Uterus (tissue), 4 donors: ENCODE results near the gene TSPAN18. TPM values are rescaled to one million over a fixed set of nuclear protein-coding genes. Genes with fewer than 3 reads are reported as not detected.

Experiments
- DNase-seq, 2 donors: peaks; one replicate each; pipeline ENCODE4 v3.0.0-alpha.2; 2019 to 2020
- H3K27ac ChIP-seq, 2 donors: fragments of 200-600 bp; sonication (generic); 1 replicate in 1 of 2; 2 replicates in 1 of 2; pipeline ENCODE4 v1.5.1; 2016 to 2018
- H3K27me3 ChIP-seq, 2 donors: fragments of 200-600 bp; sonication (generic); one replicate each; pipeline ENCODE4 v1.5.1; 2018 to 2019; ENCODE audit warnings: control low read depth in 1 of 2
- H3K36me3 ChIP-seq, 2 donors: fragments of 200-600 bp; sonication (generic); one replicate each; pipeline ENCODE4 v1.5.1; 2019; ENCODE audit warnings: control low read depth in 1 of 2
- H3K4me1 ChIP-seq, 2 donors: fragments of 200-600 bp; sonication (generic); one replicate each; pipeline ENCODE4 v1.5.1; 2018 to 2019; ENCODE audit warnings: control low read depth in 1 of 2
- H3K4me3 ChIP-seq, 2 donors: fragments of 200-600 bp; sonication (generic); 1 replicate in 1 of 2; 2 replicates in 1 of 2; pipeline ENCODE4 v1.5.1; 2018 to 2019; ENCODE audit warnings: mild to moderate bottlenecking in 1 of 2
- H3K9me3 ChIP-seq, 2 donors: fragments of 200-600 bp; sonication (generic); one replicate each; pipeline ENCODE4 v1.5.1; 2019; ENCODE audit warnings: control low read depth in 1 of 2
- CTCF ChIP-seq, 4 experiments: fragments of 200-600 bp in 2 of 4; fragments of 450-650 bp in 2 of 4; sonication (generic) in 2 of 4; IDR thresholded peaks; one replicate each; pipeline ENCODE4 v1.5.1; 2016 to 2019; ENCODE audit warnings: antibody characterized with exemption in 4 of 4, mild to moderate bottlenecking in 2 of 4, moderate library complexity in 1 of 4
- POLR2A ChIP-seq, 2 donors: fragments of 450-650 bp; IDR thresholded peaks; one replicate each; pipeline ENCODE4 v1.6.1; 2016; ENCODE audit warnings: antibody characterized with exemption in 2 of 2, mild to moderate bottlenecking in 1 of 2, moderate library complexity in 1 of 2
- intact Hi-C: fragments of 100-400 bp; cut with DNase I; formaldehyde crosslinking; loops from one replicate; pipeline ENCODE4 v1.15.1; 2023; ENCODE audit warnings: low total_unique reads
- total RNA-seq, 4 donors: library from RNA; depleted of rRNA in 3 of 4; stranded (reverse); fragments of >200 nt in 3 of 4; gene quantifications; one replicate each; pipeline versions ENCODE4 v1.1.0 to v1.2.4, GENCODE V29; 2014 to 2023
- donor health status: DM: yes; HTN: yes; CAD: no.

Gene TSPAN18
- total RNA-seq, 4 donors from 2014 or later, result 1.2 to 117 (median 20.1) TPM

- no peaks in the 10 kb centered on the region for H3K36me3 ChIP-seq
- no peaks in the 10 kb centered on the region for H3K4me1 ChIP-seq
- H3K9me3 ChIP-seq, result no peaks in the 10 kb centered on the region
- no peak for DNase-seq
- H3K27ac ChIP-seq, result no peak overlapping the region
- H3K4me3 ChIP-seq, result no peak overlapping the region
- H3K27me3 ChIP-seq, result no peaks in the 10 kb centered on the region
- TF ChIP-seq POLR2A (IDR thresholded peaks at IDR 0.05) (no peak), CTCF (IDR thresholded peaks at IDR 0.05) (no peak)
- intact Hi-C loops, result no loop called here
Observed at GRCh38 chr11:44915004-44915403, 188.2 kb downstream of the TSPAN18 start.

- H3K4me1 ChIP-seq, result no peaks in the 10 kb centered on the region
- no peaks in the 10 kb centered on the region for H3K27me3 ChIP-seq
- H3K4me3 ChIP-seq, result no peak overlapping the region
- no peak for TF ChIP-seq CTCF (IDR thresholded peaks at IDR 0.05)
- TF ChIP-seq POLR2A (IDR thresholded peaks at IDR 0.05), result no peak
- H3K27ac ChIP-seq, result no peak overlapping the region
- intact Hi-C loops, result no loop called here
- no peak for DNase-seq
- no peaks in the 10 kb centered on the region for H3K36me3 ChIP-seq
- H3K9me3 ChIP-seq, result no peaks in the 10 kb centered on the region
Observed at GRCh38 chr11:44915621-44916020, 188.9 kb downstream of the TSPAN18 start.

- intact Hi-C loops, result no loop called here
- DNase-seq, result no peak
- no peak for TF ChIP-seq POLR2A (IDR thresholded peaks at IDR 0.05)
- no peak for TF ChIP-seq CTCF (IDR thresholded peaks at IDR 0.05)
- no peak overlapping the region for H3K4me3 ChIP-seq
- H3K9me3 ChIP-seq, result no peaks in the 10 kb centered on the region
- no peaks in the 10 kb centered on the region for H3K27me3 ChIP-seq
- no peaks in the 10 kb centered on the region for H3K4me1 ChIP-seq
- no peak overlapping the region for H3K27ac ChIP-seq
- H3K36me3 ChIP-seq, result no peaks in the 10 kb centered on the region
Observed at GRCh38 chr11:44916331-44916730, 189.6 kb downstream of the TSPAN18 start.

DNA sequence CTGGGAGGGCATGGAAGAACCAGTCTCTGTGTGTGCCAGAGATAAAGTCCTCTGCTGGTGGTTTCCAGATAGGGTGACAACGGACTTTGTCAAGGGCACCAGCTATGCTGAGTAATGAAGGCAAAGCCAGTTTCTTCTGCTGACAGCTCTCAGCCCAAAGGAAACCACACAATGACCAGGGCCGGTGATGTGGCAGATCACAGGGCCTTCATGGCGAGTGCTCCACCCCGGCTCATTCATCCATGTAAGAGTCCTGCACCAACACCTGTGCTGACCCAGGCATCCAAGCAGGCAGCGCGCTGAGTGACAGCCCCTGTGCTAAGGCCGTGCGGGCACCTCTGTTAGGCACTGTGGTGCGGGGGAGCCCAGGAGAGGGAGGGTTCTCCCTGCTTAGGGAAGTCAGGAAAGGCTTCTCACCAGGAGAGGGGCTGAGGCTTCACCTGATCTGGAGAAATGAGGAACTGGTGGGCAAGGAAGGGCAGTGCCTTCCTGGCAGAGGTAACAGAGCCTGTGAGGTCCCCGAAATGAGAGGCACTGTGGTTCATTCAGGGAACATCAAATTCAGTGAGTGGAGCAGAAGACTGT is 190.1 kb downstream of the TSPAN18 start:
- TF ChIP-seq POLR2A (IDR thresholded peaks at IDR 0.05), result no peak
- TF ChIP-seq CTCF (IDR thresholded peaks at IDR 0.05), result no peak
- intact Hi-C loops, result no loop called here
- Histone ChIP-seq H3K27ac (no peak overlapping the region), H3K27me3 (no peaks in the 10 kb centered on the region), H3K36me3 (no peaks in the 10 kb centered on the region), H3K9me3 (no peaks in the 10 kb centered on the region), H3K4me3 (no peak overlapping the region), H3K4me1 (no peaks in the 10 kb centered on the region)
- DNase-seq, result no peak

- Histone ChIP-seq H3K27me3 (no peaks in the 10 kb centered on the region), H3K9me3 (no peaks in the 10 kb centered on the region), H3K36me3 (no peaks in the 10 kb centered on the region), H3K27ac (no peak overlapping the region), H3K4me1 (no peaks in the 10 kb centered on the region), H3K4me3 (no peak overlapping the region)
- intact Hi-C loops, result no loop called here
- TF ChIP-seq CTCF (IDR thresholded peaks at IDR 0.05) (no peak), POLR2A (IDR thresholded peaks at IDR 0.05) (no peak)
- no peak for DNase-seq
Observed at GRCh38 chr11:44917741-44918140, 191.0 kb downstream of the TSPAN18 start.
